Uterus (tissue), 2 donors: ENCODE measurements around the gene FPR3.
"Not testable (repeated sequence)": the region's sequence is repeated elsewhere in the genome, so short reads cannot be mapped to it uniquely, and the experiment has no call there.

Experiments used
- POLR2A ChIP-seq, 2 donors: fragments of 450-650 bp; IDR thresholded peaks; one replicate each; pipeline ENCODE4 v1.6.1; 2016; ENCODE audit warnings: antibody characterized with exemption in 2 of 2, mild to moderate bottlenecking in 1 of 2, moderate library complexity in 1 of 2
- TF ChIP-seq, protein P1 (sequence below), 4 experiments: fragments of 200-600 bp in 2 of 4; fragments of 450-650 bp in 2 of 4; sonication (generic) in 2 of 4; IDR thresholded peaks; one replicate each; pipeline ENCODE4 v1.5.1; 2016 to 2019; ENCODE audit warnings: antibody characterized with exemption in 4 of 4, mild to moderate bottlenecking in 2 of 4, moderate library complexity in 1 of 4

DNA sequence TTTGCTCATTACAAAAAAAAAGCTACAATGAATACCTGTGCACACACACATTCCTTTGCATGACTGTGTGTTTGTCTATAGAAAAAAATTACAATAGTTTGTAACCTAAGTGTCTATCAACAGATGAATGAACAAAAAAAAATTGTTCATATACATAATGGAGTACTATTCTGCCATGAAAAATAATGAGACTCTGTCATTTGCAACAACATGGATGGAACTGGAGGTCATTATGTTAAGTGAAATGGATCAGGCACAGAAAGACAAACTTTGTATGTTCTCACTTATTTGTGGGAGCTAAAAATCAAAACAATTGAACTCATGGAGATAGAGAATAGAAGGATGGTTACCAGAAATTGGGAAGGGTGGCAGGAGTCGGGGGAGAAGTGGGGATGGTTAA lies 18.4 kb upstream of the FPR3 start:
- TF ChIP-seq, protein P1, sequence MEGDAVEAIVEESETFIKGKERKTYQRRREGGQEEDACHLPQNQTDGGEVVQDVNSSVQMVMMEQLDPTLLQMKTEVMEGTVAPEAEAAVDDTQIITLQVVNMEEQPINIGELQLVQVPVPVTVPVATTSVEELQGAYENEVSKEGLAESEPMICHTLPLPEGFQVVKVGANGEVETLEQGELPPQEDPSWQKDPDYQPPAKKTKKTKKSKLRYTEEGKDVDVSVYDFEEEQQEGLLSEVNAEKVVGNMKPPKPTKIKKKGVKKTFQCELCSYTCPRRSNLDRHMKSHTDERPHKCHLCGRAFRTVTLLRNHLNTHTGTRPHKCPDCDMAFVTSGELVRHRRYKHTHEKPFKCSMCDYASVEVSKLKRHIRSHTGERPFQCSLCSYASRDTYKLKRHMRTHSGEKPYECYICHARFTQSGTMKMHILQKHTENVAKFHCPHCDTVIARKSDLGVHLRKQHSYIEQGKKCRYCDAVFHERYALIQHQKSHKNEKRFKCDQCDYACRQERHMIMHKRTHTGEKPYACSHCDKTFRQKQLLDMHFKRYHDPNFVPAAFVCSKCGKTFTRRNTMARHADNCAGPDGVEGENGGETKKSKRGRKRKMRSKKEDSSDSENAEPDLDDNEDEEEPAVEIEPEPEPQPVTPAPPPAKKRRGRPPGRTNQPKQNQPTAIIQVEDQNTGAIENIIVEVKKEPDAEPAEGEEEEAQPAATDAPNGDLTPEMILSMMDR (IDR thresholded peaks at IDR 0.05), result not testable (repeated sequence)
- not testable (repeated sequence) for TF ChIP-seq POLR2A (IDR thresholded peaks at IDR 0.05)
